ENCODE measurements around the gene C20orf144.

C20orf144 gene

GRCh38 chr20:33680686-33681085 lies 18.6 kb downstream of the C20orf144 start:
- no peaks in the 10 kb centered on the region for H3K27me3 ChIP-seq (ENCODE audit: insufficient read depth, low read length, poor library complexity, severe bottlenecking)
- H2AFZ ChIP-seq (ENCODE audit: low read length): no peak overlapping the region
- H3K4me3 ChIP-seq (ENCODE audit: low read length, poor library complexity, severe bottlenecking): no peak overlapping the region
- no peaks in the 10 kb centered on the region for H3K9me2 ChIP-seq (replicated peaks; ENCODE audit: low read depth, low read length)
- peaks cover 42% of the 10 kb centered on the region for H4K20me1 ChIP-seq (ENCODE audit: insufficient read depth, low read length, poor library complexity, severe bottlenecking)
- H3K9ac ChIP-seq (ENCODE audit: low read depth, low read length, poor library complexity, severe bottlenecking): no peak overlapping the region
- H3K4me2 ChIP-seq (ENCODE audit: low read depth, low read length, poor library complexity, severe bottlenecking): peak overlapping the region; percentile 4
- peaks cover 40% of the 10 kb centered on the region; the same call in 1 of the 2 replicates for H3K36me3 ChIP-seq (ENCODE audit: insufficient read depth, low read length)
- no peak for TF ChIP-seq CTCF (conservative IDR thresholded peaks at IDR 0.05; ENCODE audit: low read length)
- no peak for TF ChIP-seq EZH2phosphoT487 (IDR thresholded peaks at IDR 0.05; ENCODE audit: borderline replicate concordance)
- peaks cover 56% of the 10 kb centered on the region for H3K79me2 ChIP-seq (ENCODE audit: insufficient read depth, low read length)
- H3F3A ChIP-seq (ENCODE audit: low read depth): no peaks in the 10 kb centered on the region
- no peaks in the 10 kb centered on the region for H3K9me3 ChIP-seq (ENCODE audit: insufficient read depth, low read depth, low read length)
- H3K4me1 ChIP-seq (ENCODE audit: insufficient read depth, low read length, poor library complexity, severe bottlenecking): peaks cover 29% of the 10 kb centered on the region

- peak overlapping the region; percentile 4 for H3K4me2 ChIP-seq (ENCODE audit: low read depth, low read length, poor library complexity, severe bottlenecking)
- peaks cover 38% of the 10 kb centered on the region; the same call in 1 of the 2 replicates for H3K36me3 ChIP-seq (ENCODE audit: insufficient read depth, low read length)
- no peak overlapping the region for H3K9ac ChIP-seq (ENCODE audit: low read depth, low read length, poor library complexity, severe bottlenecking)
- peaks cover 29% of the 10 kb centered on the region for H3K4me1 ChIP-seq (ENCODE audit: insufficient read depth, low read length, poor library complexity, severe bottlenecking)
- H2AFZ ChIP-seq (ENCODE audit: low read length): no peak overlapping the region
- no peaks in the 10 kb centered on the region for H3K27me3 ChIP-seq (ENCODE audit: insufficient read depth, low read length, poor library complexity, severe bottlenecking)
- H3K9me2 ChIP-seq (replicated peaks; ENCODE audit: low read depth, low read length): no peaks in the 10 kb centered on the region
- H3F3A ChIP-seq (ENCODE audit: low read depth): no peaks in the 10 kb centered on the region
- peaks cover 57% of the 10 kb centered on the region for H3K79me2 ChIP-seq (ENCODE audit: insufficient read depth, low read length)
- H3K4me3 ChIP-seq (ENCODE audit: low read length, poor library complexity, severe bottlenecking): no peak overlapping the region
- H3K9me3 ChIP-seq (ENCODE audit: insufficient read depth, low read depth, low read length): no peaks in the 10 kb centered on the region
- TF ChIP-seq CTCF (conservative IDR thresholded peaks at IDR 0.05; ENCODE audit: low read length) (no peak), EZH2phosphoT487 (IDR thresholded peaks at IDR 0.05; ENCODE audit: borderline replicate concordance) (no peak)
- peaks cover 42% of the 10 kb centered on the region for H4K20me1 ChIP-seq (ENCODE audit: insufficient read depth, low read length, poor library complexity, severe bottlenecking)
These were observed 19.2 kb downstream of the C20orf144 start for GRCh38 chr20:33681288-33681687.

- TF ChIP-seq CTCF (conservative IDR thresholded peaks at IDR 0.05; ENCODE audit: low read length) (no peak), EZH2phosphoT487 (IDR thresholded peaks at IDR 0.05; ENCODE audit: borderline replicate concordance) (no peak)
- H3K9me2 ChIP-seq (replicated peaks; ENCODE audit: low read depth, low read length): no peaks in the 10 kb centered on the region
- peak overlapping the region; percentile 53 for H3K4me3 ChIP-seq (ENCODE audit: low read length, poor library complexity, severe bottlenecking)
- H4K20me1 ChIP-seq (ENCODE audit: insufficient read depth, low read length, poor library complexity, severe bottlenecking): peaks cover 42% of the 10 kb centered on the region
- peaks cover 32% of the 10 kb centered on the region; the same call in 1 of the 2 replicates for H3K36me3 ChIP-seq (ENCODE audit: insufficient read depth, low read length)
- no peaks in the 10 kb centered on the region for H3K27me3 ChIP-seq (ENCODE audit: insufficient read depth, low read length, poor library complexity, severe bottlenecking)
- H3K79me2 ChIP-seq (ENCODE audit: insufficient read depth, low read length): peaks cover 57% of the 10 kb centered on the region
- no peaks in the 10 kb centered on the region for H3K9me3 ChIP-seq (ENCODE audit: insufficient read depth, low read depth, low read length)
- H3K4me2 ChIP-seq (ENCODE audit: low read depth, low read length, poor library complexity, severe bottlenecking): peak overlapping the region; percentile 57
- peak overlapping the region; percentile 61 for H3K9ac ChIP-seq (ENCODE audit: low read depth, low read length, poor library complexity, severe bottlenecking)
- no peaks in the 10 kb centered on the region for H3F3A ChIP-seq (ENCODE audit: low read depth)
- peaks cover 32% of the 10 kb centered on the region for H3K4me1 ChIP-seq (ENCODE audit: insufficient read depth, low read length, poor library complexity, severe bottlenecking)
- H2AFZ ChIP-seq (ENCODE audit: low read length): no peak overlapping the region
These were observed 19.7 kb downstream of the C20orf144 start for GRCh38 chr20:33681728-33682353.
